GM12878 (cell line): ENCODE results near the gene MST1. TPM values are rescaled to one million over a fixed set of nuclear protein-coding genes. Genes with fewer than 3 reads are reported as not detected.

Source experiments
- BMI1 ChIP-seq: fragments of 450-650 bp; IDR thresholded peaks from 2 replicates; pipeline ENCODE4 v1.6.1; 2016; ENCODE audit warnings: mild to moderate bottlenecking, moderate library complexity, borderline replicate concordance
- BRCA1 ChIP-seq: IDR thresholded peaks from 2 replicates; pipeline ENCODE4 v1.6.1; 2011; ENCODE audit warnings: low read depth, low read length, improper control_type of control experiment
- EED ChIP-seq: sonication (generic); IDR thresholded peaks from 2 replicates; pipeline ENCODE4 v1.6.1; 2016; ENCODE audit warnings: antibody characterized with exemption, low read depth
- EP300 ChIP-seq, 2 experiments: fragments of 150-350 bp in 1 of 2; IDR thresholded peaks; 2 replicates each; pipeline ENCODE4 v1.6.1; 2011 to 2012; ENCODE audit warnings: low read depth in 2 of 2, low read length in 2 of 2, borderline replicate concordance in 1 of 2, improper control_type of control experiment in 1 of 2, inconsistent platforms in 1 of 2; ENCODE audit not compliant: control insufficient read depth in 1 of 2
- ESRRA ChIP-seq: IDR thresholded peaks from 2 replicates; pipeline ENCODE4 v1.6.1; 2012; ENCODE audit warnings: mild to moderate bottlenecking, low read length, improper control_type of control experiment
- IKZF1 ChIP-seq: fragments of 450-650 bp; conservative IDR thresholded peaks from 2 replicates; pipeline ENCODE4 v1.6.1; 2017; ENCODE audit warnings: antibody characterized with exemption, mild to moderate bottlenecking
- MTA2 ChIP-seq: fragments of 450-650 bp; IDR thresholded peaks from 2 replicates; pipeline ENCODE4 v1.6.1; 2016; ENCODE audit warnings: low read depth, mild to moderate bottlenecking, moderate library complexity
- MTA3 ChIP-seq: IDR thresholded peaks from 2 replicates; pipeline ENCODE4 v1.6.1; 2012; ENCODE audit warnings: low read length, inconsistent platforms, borderline replicate concordance
- NR2C1 ChIP-seq: fragments of 450-650 bp; IDR thresholded peaks from 2 replicates; pipeline ENCODE4 v1.6.1; 2017; ENCODE audit warnings: antibody characterized with exemption, mild to moderate bottlenecking, moderate library complexity
- NR2F1 ChIP-seq: fragments of 450-650 bp; conservative IDR thresholded peaks from 2 replicates; pipeline ENCODE4 v1.6.1; 2017; ENCODE audit warnings: mild to moderate bottlenecking
- PBX3 ChIP-seq: IDR thresholded peaks from 2 replicates; pipeline ENCODE4 v1.6.1; 2011; ENCODE audit warnings: mild to moderate bottlenecking, low read depth, low read length, moderate library complexity; ENCODE audit not compliant: insufficient replicate concordance
- SIN3A ChIP-seq: IDR thresholded peaks from 2 replicates; pipeline ENCODE4 v1.6.1; 2012; ENCODE audit warnings: low read depth, low read length, improper control_type of control experiment
- SMAD1 ChIP-seq: fragments of 450-650 bp; IDR thresholded peaks from 2 replicates; pipeline ENCODE4 v1.6.1; 2018; ENCODE audit warnings: mild to moderate bottlenecking, low read depth; ENCODE audit not compliant: partially characterized antibody
- SMC3 ChIP-seq: IDR thresholded peaks from 2 replicates; pipeline ENCODE4 v1.6.1; 2011; ENCODE audit warnings: low read length, improper control_type of control experiment, borderline replicate concordance
- SPI1 ChIP-seq: IDR thresholded peaks from 2 replicates; pipeline ENCODE4 v1.6.1; 2011; ENCODE audit warnings: low read depth, mild to moderate bottlenecking, low read length, moderate library complexity, borderline replicate concordance; ENCODE audit not compliant: insufficient read depth
- SUZ12 ChIP-seq: fragments of 200-600 bp; sonication (generic); IDR thresholded peaks from one replicate; pipeline ENCODE4 v1.6.1; 2018; ENCODE audit warnings: antibody characterized with exemption, mild to moderate bottlenecking; ENCODE audit not compliant: unreplicated experiment
- TAF1 ChIP-seq: IDR thresholded peaks from 2 replicates; pipeline ENCODE4 v1.6.1; 2011; ENCODE audit warnings: mild to moderate bottlenecking, low read depth, low read length, borderline replicate concordance
- TCF12 ChIP-seq: IDR thresholded peaks from 2 replicates; pipeline ENCODE4 v1.6.1; 2011; ENCODE audit warnings: low read depth, mild to moderate bottlenecking, low read length
- polyA plus RNA-seq, 11 experiments: library from polyadenylated mRNA; depleted of rRNA in 4 of 11; unstranded in 6 of 11; stranded (reverse) in 5 of 11; fragments of >200 nt; fragmentation: Nextera tagmentation in 4 of 11; fragmentation: Illumina TruSeq in 1 of 11; extraction: Ambion mirVana in 4 of 11; extraction: Trizol in 1 of 11; gene quantifications; 1 replicate in 1 of 11; 2 replicates in 10 of 11; pipeline versions ENCODE4 v1.2.1 to v1.2.3, GENCODE V29; 2011 to 2016; ENCODE audit warnings: inconsistent platforms in 2 of 11, missing spikeins in 2 of 11, low read depth in 1 of 11
- total RNA-seq, 4 experiments: library from RNA; depleted of rRNA in 3 of 4; stranded (reverse); fragments of >200 nt in 3 of 4; fragmentation: Illumina TruSeq in 1 of 4; extraction: Trizol in 1 of 4; gene quantifications; 2 replicates each; pipeline versions ENCODE4 v1.2.1 to v1.2.3, GENCODE V29; 2013 to 2021
- TF ChIP-seq, protein P1 (sequence below): fragments of 450-650 bp; IDR thresholded peaks from 2 replicates; pipeline ENCODE4 v1.6.1; 2017; ENCODE audit warnings: mild to moderate bottlenecking, moderate library complexity
- TF ChIP-seq, protein P2 (sequence below): fragments of 450-650 bp; IDR thresholded peaks from 2 replicates; pipeline ENCODE4 v1.6.1; 2017; ENCODE audit warnings: antibody characterized with exemption, mild to moderate bottlenecking, moderate library complexity
- TF ChIP-seq, protein P3 (sequence below): fragments of 450-650 bp; IDR thresholded peaks from 2 replicates; pipeline ENCODE4 v1.6.1; 2017; ENCODE audit warnings: mild to moderate bottlenecking, low read depth, inconsistent platforms; ENCODE audit not compliant: poor library complexity, severe bottlenecking

MST1 gene
- total and polyA plus RNA-seq, 10 of the 15 experiments (the other 5 are each of a cell fraction or from before 2014, with no cell fraction given), result 1.2 to 25.5 (median 4.1) TPM

DNA sequence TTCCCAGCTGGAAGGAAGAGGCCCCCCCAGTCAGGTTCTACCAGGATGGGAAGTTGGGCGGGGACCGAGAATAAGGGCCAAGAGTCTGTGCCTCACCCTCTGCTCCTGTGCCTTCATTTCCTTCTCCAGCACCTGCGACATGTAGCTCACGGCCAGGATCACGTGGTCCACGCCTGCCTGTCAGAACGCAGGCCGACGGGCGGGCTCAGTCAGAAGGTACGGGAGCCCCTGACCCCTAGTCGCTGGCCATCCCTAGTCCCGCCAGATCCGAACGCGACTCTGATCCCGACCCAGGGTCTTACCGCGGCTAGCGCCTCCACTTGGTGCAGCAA is 34.0 kb upstream of the MST1 start (continued):
- TF ChIP-seq EP300 (IDR thresholded peaks at IDR 0.05; ENCODE audit: borderline replicate concordance in 1 of 2, control insufficient read depth in 1 of 2, low read depth in 2 of 2, low read length in 2 of 2), result no peak
- TF ChIP-seq, protein P1, sequence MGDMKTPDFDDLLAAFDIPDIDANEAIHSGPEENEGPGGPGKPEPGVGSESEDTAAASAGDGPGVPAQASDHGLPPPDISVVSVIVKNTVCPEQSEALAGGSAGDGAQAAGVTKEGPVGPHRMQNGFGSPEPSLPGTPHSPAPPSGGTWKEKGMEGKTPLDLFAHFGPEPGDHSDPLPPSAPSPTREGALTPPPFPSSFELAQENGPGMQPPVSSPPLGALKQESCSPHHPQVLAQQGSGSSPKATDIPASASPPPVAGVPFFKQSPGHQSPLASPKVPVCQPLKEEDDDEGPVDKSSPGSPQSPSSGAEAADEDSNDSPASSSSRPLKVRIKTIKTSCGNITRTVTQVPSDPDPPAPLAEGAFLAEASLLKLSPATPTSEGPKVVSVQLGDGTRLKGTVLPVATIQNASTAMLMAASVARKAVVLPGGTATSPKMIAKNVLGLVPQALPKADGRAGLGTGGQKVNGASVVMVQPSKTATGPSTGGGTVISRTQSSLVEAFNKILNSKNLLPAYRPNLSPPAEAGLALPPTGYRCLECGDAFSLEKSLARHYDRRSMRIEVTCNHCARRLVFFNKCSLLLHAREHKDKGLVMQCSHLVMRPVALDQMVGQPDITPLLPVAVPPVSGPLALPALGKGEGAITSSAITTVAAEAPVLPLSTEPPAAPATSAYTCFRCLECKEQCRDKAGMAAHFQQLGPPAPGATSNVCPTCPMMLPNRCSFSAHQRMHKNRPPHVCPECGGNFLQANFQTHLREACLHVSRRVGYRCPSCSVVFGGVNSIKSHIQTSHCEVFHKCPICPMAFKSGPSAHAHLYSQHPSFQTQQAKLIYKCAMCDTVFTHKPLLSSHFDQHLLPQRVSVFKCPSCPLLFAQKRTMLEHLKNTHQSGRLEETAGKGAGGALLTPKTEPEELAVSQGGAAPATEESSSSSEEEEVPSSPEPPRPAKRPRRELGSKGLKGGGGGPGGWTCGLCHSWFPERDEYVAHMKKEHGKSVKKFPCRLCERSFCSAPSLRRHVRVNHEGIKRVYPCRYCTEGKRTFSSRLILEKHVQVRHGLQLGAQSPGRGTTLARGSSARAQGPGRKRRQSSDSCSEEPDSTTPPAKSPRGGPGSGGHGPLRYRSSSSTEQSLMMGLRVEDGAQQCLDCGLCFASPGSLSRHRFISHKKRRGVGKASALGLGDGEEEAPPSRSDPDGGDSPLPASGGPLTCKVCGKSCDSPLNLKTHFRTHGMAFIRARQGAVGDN, result 0 out of 2 replicates have a peak, but pooled peaks have one; percentile 30
- TF ChIP-seq SMC3, result no peak
- TF ChIP-seq SIN3A, result no peak
- TF ChIP-seq TAF1, result no peak
- no peak for TF ChIP-seq EED
- no peak for TF ChIP-seq NR2F1
- TF ChIP-seq MTA3, result no peak
- TF ChIP-seq BRCA1, result no peak
- no peak for TF ChIP-seq TCF12
- TF ChIP-seq NR2C1, result no peak
- no peak for TF ChIP-seq SMAD1
- TF ChIP-seq MTA2, result no peak
- TF ChIP-seq, protein P2, sequence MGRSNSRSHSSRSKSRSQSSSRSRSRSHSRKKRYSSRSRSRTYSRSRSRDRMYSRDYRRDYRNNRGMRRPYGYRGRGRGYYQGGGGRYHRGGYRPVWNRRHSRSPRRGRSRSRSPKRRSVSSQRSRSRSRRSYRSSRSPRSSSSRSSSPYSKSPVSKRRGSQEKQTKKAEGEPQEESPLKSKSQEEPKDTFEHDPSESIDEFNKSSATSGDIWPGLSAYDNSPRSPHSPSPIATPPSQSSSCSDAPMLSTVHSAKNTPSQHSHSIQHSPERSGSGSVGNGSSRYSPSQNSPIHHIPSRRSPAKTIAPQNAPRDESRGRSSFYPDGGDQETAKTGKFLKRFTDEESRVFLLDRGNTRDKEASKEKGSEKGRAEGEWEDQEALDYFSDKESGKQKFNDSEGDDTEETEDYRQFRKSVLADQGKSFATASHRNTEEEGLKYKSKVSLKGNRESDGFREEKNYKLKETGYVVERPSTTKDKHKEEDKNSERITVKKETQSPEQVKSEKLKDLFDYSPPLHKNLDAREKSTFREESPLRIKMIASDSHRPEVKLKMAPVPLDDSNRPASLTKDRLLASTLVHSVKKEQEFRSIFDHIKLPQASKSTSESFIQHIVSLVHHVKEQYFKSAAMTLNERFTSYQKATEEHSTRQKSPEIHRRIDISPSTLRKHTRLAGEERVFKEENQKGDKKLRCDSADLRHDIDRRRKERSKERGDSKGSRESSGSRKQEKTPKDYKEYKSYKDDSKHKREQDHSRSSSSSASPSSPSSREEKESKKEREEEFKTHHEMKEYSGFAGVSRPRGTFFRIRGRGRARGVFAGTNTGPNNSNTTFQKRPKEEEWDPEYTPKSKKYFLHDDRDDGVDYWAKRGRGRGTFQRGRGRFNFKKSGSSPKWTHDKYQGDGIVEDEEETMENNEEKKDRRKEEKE, result no peak
- no peak for TF ChIP-seq ESRRA
- peak; percentile 52 for TF ChIP-seq PBX3
- TF ChIP-seq, protein P3, sequence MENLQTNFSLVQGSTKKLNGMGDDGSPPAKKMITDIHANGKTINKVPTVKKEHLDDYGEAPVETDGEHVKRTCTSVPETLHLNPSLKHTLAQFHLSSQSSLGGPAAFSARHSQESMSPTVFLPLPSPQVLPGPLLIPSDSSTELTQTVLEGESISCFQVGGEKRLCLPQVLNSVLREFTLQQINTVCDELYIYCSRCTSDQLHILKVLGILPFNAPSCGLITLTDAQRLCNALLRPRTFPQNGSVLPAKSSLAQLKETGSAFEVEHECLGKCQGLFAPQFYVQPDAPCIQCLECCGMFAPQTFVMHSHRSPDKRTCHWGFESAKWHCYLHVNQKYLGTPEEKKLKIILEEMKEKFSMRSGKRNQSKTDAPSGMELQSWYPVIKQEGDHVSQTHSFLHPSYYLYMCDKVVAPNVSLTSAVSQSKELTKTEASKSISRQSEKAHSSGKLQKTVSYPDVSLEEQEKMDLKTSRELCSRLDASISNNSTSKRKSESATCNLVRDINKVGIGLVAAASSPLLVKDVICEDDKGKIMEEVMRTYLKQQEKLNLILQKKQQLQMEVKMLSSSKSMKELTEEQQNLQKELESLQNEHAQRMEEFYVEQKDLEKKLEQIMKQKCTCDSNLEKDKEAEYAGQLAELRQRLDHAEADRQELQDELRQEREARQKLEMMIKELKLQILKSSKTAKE, result no peak
- TF ChIP-seq BMI1, result no peak
- TF ChIP-seq SPI1, result no peak
- no peak for TF ChIP-seq SUZ12
- no peak for TF ChIP-seq IKZF1
